GM23338 (cell line): ENCODE data around the gene EPS8L2. TPM values are rescaled to one million over a fixed set of nuclear protein-coding genes. Genes with fewer than 3 reads are reported as not detected.

Experiments used
- ATAC-seq: fragments of 200-7000 bp; cut with Tn5 transposase; 3 replicates; pipeline ENCODE4 v1.9.1; 2020
- DNase-seq: peaks from one replicate; pipeline ENCODE4 v3.0.0-alpha.2; 2015; ENCODE audit warnings: low spot score
- H2AFZ ChIP-seq: fragments of 200-600 bp; sonication (generic); 2 replicates; pipeline ENCODE4 v1.8.0; 2016; ENCODE audit warnings: antibody characterized with exemption, mild to moderate bottlenecking, moderate library complexity
- H3F3A ChIP-seq: fragments of 200-600 bp; sonication (generic); replicated peaks from 2 replicates; pipeline ENCODE4 v1.8.0; 2017; ENCODE audit warnings: antibody characterized with exemption, mixed run types, low read depth
- H3K27ac ChIP-seq: fragments of 200-600 bp; sonication (generic); 2 replicates; pipeline ENCODE4 v1.6.1; 2016; ENCODE audit warnings: low read depth
- H3K27me3 ChIP-seq: fragments of 200-600 bp; sonication (generic); 2 replicates; pipeline ENCODE4 v1.8.0; 2016; ENCODE audit warnings: mild to moderate bottlenecking, mixed run types, moderate library complexity; ENCODE audit not compliant: insufficient read depth
- H3K36me3 ChIP-seq: fragments of 200-600 bp; sonication (generic); 2 replicates; pipeline ENCODE4 v1.8.0; 2016; ENCODE audit warnings: mild to moderate bottlenecking; ENCODE audit not compliant: insufficient read depth
- H3K4me1 ChIP-seq: fragments of 200-600 bp; sonication (generic); 2 replicates; pipeline ENCODE4 v1.8.0; 2016; ENCODE audit warnings: mild to moderate bottlenecking, moderate library complexity; ENCODE audit not compliant: insufficient read depth
- H3K4me2 ChIP-seq: fragments of 200-600 bp; sonication (generic); 2 replicates; pipeline ENCODE4 v1.7.1; 2017; ENCODE audit warnings: mixed run types
- H3K4me3 ChIP-seq: fragments of 200-600 bp; sonication (generic); 2 replicates; pipeline ENCODE4 v1.6.1; 2016; ENCODE audit warnings: mixed run types
- H3K79me2 ChIP-seq: fragments of 200-600 bp; sonication (generic); replicated peaks from 2 replicates; pipeline ENCODE4 v1.8.0; 2017; ENCODE audit warnings: mild to moderate bottlenecking; ENCODE audit not compliant: insufficient read depth
- H3K9me2 ChIP-seq: fragments of 200-600 bp; sonication (generic); 2 replicates; pipeline ENCODE4 v1.8.0; 2017; ENCODE audit not compliant: insufficient read depth
- H4K20me1 ChIP-seq: fragments of 200-600 bp; sonication (generic); replicated peaks from 2 replicates; pipeline ENCODE4 v1.8.0; 2017; ENCODE audit warnings: mild to moderate bottlenecking; ENCODE audit not compliant: insufficient read depth
- H3K27ac Mint-ChIP-seq: 2 replicates; pipeline ENCODE4 v1.8.0; 2020; ENCODE audit warnings: inconsistent platforms, mild to moderate bottlenecking, moderate library complexity, mixed read lengths
- H3K27me3 Mint-ChIP-seq: 3 replicates; pipeline ENCODE4 v1.8.0; 2022; ENCODE audit warnings: low read depth, mild to moderate bottlenecking, moderate library complexity, mixed read lengths, inconsistent platforms; ENCODE audit not compliant: insufficient read depth, poor library complexity
- H3K36me3 Mint-ChIP-seq: 3 replicates; pipeline ENCODE4 v1.8.0; 2021; ENCODE audit warnings: low read depth, mild to moderate bottlenecking, inconsistent platforms, moderate library complexity, mixed read lengths
- H3K4me1 Mint-ChIP-seq: 3 replicates; pipeline ENCODE4 v1.8.0; 2020; ENCODE audit warnings: mild to moderate bottlenecking, inconsistent platforms, mixed read lengths
- H3K4me3 Mint-ChIP-seq: 3 replicates; pipeline ENCODE4 v1.8.0; 2021; ENCODE audit warnings: moderate library complexity, mild to moderate bottlenecking, inconsistent platforms, mixed read lengths
- H3K9me3 Mint-ChIP-seq: 3 replicates; pipeline ENCODE4 v1.8.0; 2020; ENCODE audit warnings: moderate library complexity, mild to moderate bottlenecking, inconsistent platforms, mixed read lengths
- CREB1 ChIP-seq: fragments of 250-450 bp; sonication (Bioruptor Pico); IDR thresholded peaks from 2 replicates; pipeline ENCODE4 v1.5.0; 2020; ENCODE audit warnings: low read depth, mild to moderate bottlenecking, moderate library complexity
- CTCF ChIP-seq, 2 experiments: fragments of 200-600 bp in 1 of 2; sonication (generic) in 1 of 2; conservative IDR thresholded peaks; 2 replicates each; pipeline versions ENCODE4 v1.5.1 to v1.6.1; 2016 to 2017; ENCODE audit warnings: antibody characterized with exemption in 2 of 2, low read depth in 2 of 2, mild to moderate bottlenecking in 2 of 2, moderate library complexity in 1 of 2
- ETS1 ChIP-seq: IDR thresholded peaks from 2 replicates; pipeline ENCODE4 v1.6.1; 2016; ENCODE audit warnings: antibody characterized with exemption
- EZH2 ChIP-seq: fragments of 200-600 bp; sonication (generic); IDR thresholded peaks from one replicate; pipeline ENCODE4 v1.8.0; 2017; ENCODE audit warnings: antibody characterized with exemption, mild to moderate bottlenecking, low read depth; ENCODE audit not compliant: unreplicated experiment
- EZH2phosphoT487 ChIP-seq: fragments of 200-600 bp; sonication (generic); IDR thresholded peaks from one replicate; pipeline ENCODE4 v1.8.1; 2018; ENCODE audit warnings: antibody characterized with exemption; ENCODE audit not compliant: unreplicated experiment
- JUNB ChIP-seq: IDR thresholded peaks from one replicate; pipeline ENCODE4 v1.6.1; 2016; ENCODE audit warnings: antibody characterized with exemption; ENCODE audit not compliant: unreplicated experiment
- NANOG ChIP-seq: IDR thresholded peaks from 2 replicates; pipeline ENCODE4 v1.6.1; 2016; ENCODE audit warnings: antibody characterized with exemption, borderline replicate concordance
- POLR2AphosphoS5 ChIP-seq: IDR thresholded peaks from 2 replicates; pipeline ENCODE4 v1.6.1; 2016; ENCODE audit warnings: antibody characterized with exemption, low read depth
- REST ChIP-seq: IDR thresholded peaks from one replicate; pipeline ENCODE4 v1.6.1; 2018; ENCODE audit warnings: antibody characterized with exemption; ENCODE audit not compliant: unreplicated experiment
- STAT1 ChIP-seq: IDR thresholded peaks from one replicate; pipeline ENCODE4 v1.6.1; 2016; ENCODE audit warnings: antibody characterized with exemption; ENCODE audit not compliant: unreplicated experiment
- ZNF114 ChIP-seq: fragments of 250-450 bp; sonication (Bioruptor Pico); IDR thresholded peaks from 2 replicates; pipeline ENCODE4 v1.5.0; 2020; ENCODE audit warnings: mild to moderate bottlenecking, moderate library complexity
- ZNF331 ChIP-seq: fragments of 250-450 bp; sonication (Bioruptor Pico); IDR thresholded peaks from 2 replicates; pipeline ENCODE4 v1.5.0; 2020; ENCODE audit warnings: low read depth, mild to moderate bottlenecking, moderate library complexity
- ZNF462 ChIP-seq: fragments of 250-450 bp; sonication (Bioruptor Pico); IDR thresholded peaks from 2 replicates; pipeline ENCODE4 v1.5.0; 2020; ENCODE audit warnings: mild to moderate bottlenecking, moderate library complexity
- polyA plus RNA-seq: library from polyadenylated mRNA; unstranded; fragments of >200 nt; fragmentation: Nextera tagmentation; extraction: Ambion mirVana; gene quantifications from 2 replicates; pipeline ENCODE4 v1.2.1, GENCODE V29; 2016
- total RNA-seq: library from RNA; depleted of rRNA; stranded (reverse); fragments of >200 nt; shearing (Covaris generic); gene quantifications from 2 replicates; pipeline ENCODE4 v1.2.3, GENCODE V29; 2014

EPS8L2 gene
- total and polyA plus RNA-seq, 2 experiments from 2014 or later, result 38.7 to 59.4 TPM

GRCh38 chr11:704781-705645, 1.0 kb upstream of the EPS8L2 start:
- Mint-ChIP-seq H3K27me3 (peaks cover 6% of the 10 kb centered on the region), H3K4me3 (peak overlapping the region; percentile 59), H3K36me3 (no peaks in the 10 kb centered on the region; the same call in 2 of the 3 replicates), H3K9me3 (no peaks in the 10 kb centered on the region), H3K4me1 (peaks cover 16% of the 10 kb centered on the region), H3K27ac (no peak overlapping the region)
- Histone ChIP-seq H4K20me1 (no peaks in the 10 kb centered on the region), H3K36me3 (no peaks in the 10 kb centered on the region), H3F3A (0 out of 2 replicates have a peak, but pooled peaks cover 18% of the 10 kb centered on the region), H3K27me3 (no peaks in the 10 kb centered on the region), H3K9me2 (no peaks in the 10 kb centered on the region), H3K4me1 (peaks cover 19% of the 10 kb centered on the region), H2AFZ (no peak overlapping the region), H3K79me2 (no peaks in the 10 kb centered on the region), H3K4me2 (peak overlapping the region; percentile 88), H3K27ac (no peak overlapping the region), H3K4me3 (peak overlapping the region; percentile 65; the same call in 1 of the 2 replicates)
- ATAC-seq, result peak; percentile 3
- TF ChIP-seq ZNF331 (CRISPR knock-in tag), result no peak
- TF ChIP-seq ETS1, result no peak
- TF ChIP-seq CTCF (conservative IDR thresholded peaks at IDR 0.05; ENCODE audit: low read depth in 2 of 2), result no peak
- TF ChIP-seq ZNF114 (CRISPR knock-in tag), result no peak
- TF ChIP-seq CREB1, result no peak
- no peak for TF ChIP-seq NANOG
- no peak for TF ChIP-seq STAT1
- no peak for TF ChIP-seq ZNF462 (CRISPR knock-in tag)
- TF ChIP-seq EZH2phosphoT487, result no peak
- TF ChIP-seq POLR2AphosphoS5, result no peak
- no peak for TF ChIP-seq JUNB
- no peak for TF ChIP-seq REST
- TF ChIP-seq EZH2, result no peak
- DNase-seq, result no peak
